Right atrium auricular region (tissue), 2 donors: Measurements from ENCODE around the gene BORCS5. TPM values are rescaled to one million over a fixed set of nuclear protein-coding genes. Genes with fewer than 3 reads are reported as not detected.

Experiments used
- DNase-seq: peaks from one replicate; pipeline ENCODE4 v3.0.0-alpha.2; 2019; ENCODE audit warnings: low spot score
- H3K27ac ChIP-seq, 2 donors: fragments of 200-600 bp; sonication (generic); 1 replicate in 1 of 2; 2 replicates in 1 of 2; pipeline ENCODE4 v1.5.1; 2016 to 2019
- H3K27me3 ChIP-seq, 2 donors: fragments of 200-600 bp; sonication (generic); one replicate each; pipeline versions ENCODE4 v1.5.1 to v1.6.0; 2017 to 2019
- H3K36me3 ChIP-seq: fragments of 200-600 bp; sonication (generic); one replicate; pipeline ENCODE4 v1.5.1; 2016
- H3K4me1 ChIP-seq, 2 donors: fragments of 200-600 bp; sonication (generic); one replicate each; pipeline versions ENCODE4 v1.5.1 to v1.6.0; 2017 to 2019
- H3K4me3 ChIP-seq, 2 donors: fragments of 200-600 bp; sonication (generic); 1 replicate in 1 of 2; 2 replicates in 1 of 2; pipeline ENCODE4 v1.5.1; 2017 to 2019; ENCODE audit warnings: mild to moderate bottlenecking in 1 of 2, moderate library complexity in 1 of 2
- H3K9me3 ChIP-seq, 2 donors: fragments of 200-600 bp; sonication (generic); one replicate each; pipeline ENCODE4 v1.5.1; 2019
- CTCF ChIP-seq, 2 donors: fragments of 200-600 bp; sonication (generic); IDR thresholded peaks; one replicate each; pipeline ENCODE4 v1.5.1; 2019; ENCODE audit warnings: antibody characterized with exemption in 2 of 2
- total RNA-seq, 2 donors: library from RNA; depleted of rRNA; stranded (reverse); fragments of >200 nt; gene quantifications; one replicate each; pipeline ENCODE4 v1.1.0, GENCODE V29; 2016

The BORCS5 gene
- total RNA-seq, 2 donors from 2014 or later, result 6.2 to 8.0 TPM

GRCh38 chr12:12510551-12510950 is 153.7 kb downstream of the BORCS5 start:
- no peak for DNase-seq
- Histone ChIP-seq H3K4me1 (peaks cover 0 to 26% of the 10 kb centered on the region in 2 donors), H3K4me3 (no peak overlapping the region), H3K27ac (no peak overlapping the region), H3K27me3 (no peaks in the 10 kb centered on the region), H3K9me3 (no peaks in the 10 kb centered on the region), H3K36me3 (no peaks in the 10 kb centered on the region)
- TF ChIP-seq CTCF (IDR thresholded peaks at IDR 0.05), result no peak

- no peaks in the 10 kb centered on the region for H3K9me3 ChIP-seq
- peaks cover 0 to 20% of the 10 kb centered on the region in 2 donors for H3K4me1 ChIP-seq
- no peak overlapping the region for H3K27ac ChIP-seq
- no peak for TF ChIP-seq CTCF (IDR thresholded peaks at IDR 0.05)
- no peaks in the 10 kb centered on the region for H3K27me3 ChIP-seq
- no peaks in the 10 kb centered on the region for H3K36me3 ChIP-seq
- no peak overlapping the region for H3K4me3 ChIP-seq
- DNase-seq, result no peak
Measured at GRCh38 chr12:12511021-12511783, 154.3 kb downstream of the BORCS5 start.

- Histone ChIP-seq H3K27ac (no peak overlapping the region), H3K36me3 (no peaks in the 10 kb centered on the region), H3K27me3 (no peaks in the 10 kb centered on the region), H3K9me3 (no peaks in the 10 kb centered on the region), H3K4me1 (peaks cover 0 to 10% of the 10 kb centered on the region in 2 donors), H3K4me3 (no peak overlapping the region)
- DNase-seq, result no peak
- no peak for TF ChIP-seq CTCF (IDR thresholded peaks at IDR 0.05)
Measured at GRCh38 chr12:12511895-12512711, 155.2 kb downstream of the BORCS5 start.

- H3K9me3 ChIP-seq, result no peaks in the 10 kb centered on the region
- no peak for TF ChIP-seq CTCF (IDR thresholded peaks at IDR 0.05)
- no peak for DNase-seq
- peaks cover 0 to 5% of the 10 kb centered on the region in 2 donors for H3K4me1 ChIP-seq
- H3K36me3 ChIP-seq, result peaks cover 11% of the 10 kb centered on the region
- no peaks in the 10 kb centered on the region for H3K27me3 ChIP-seq
- no peak overlapping the region for H3K27ac ChIP-seq
- H3K4me3 ChIP-seq, result no peak overlapping the region
Measured at GRCh38 chr12:12513416-12514006, 156.6 kb downstream of the BORCS5 start.

- no peaks in the 10 kb centered on the region for H3K27me3 ChIP-seq
- no peak overlapping the region for H3K27ac ChIP-seq
- no peak for DNase-seq
- H3K36me3 ChIP-seq, result peaks cover 11% of the 10 kb centered on the region
- H3K4me1 ChIP-seq, result no peaks in the 10 kb centered on the region
- no peak for TF ChIP-seq CTCF (IDR thresholded peaks at IDR 0.05)
- no peak overlapping the region for H3K4me3 ChIP-seq
- H3K9me3 ChIP-seq, result no peaks in the 10 kb centered on the region
Measured at GRCh38 chr12:12518464-12518845, 161.6 kb downstream of the BORCS5 start.
